Measurements from ENCODE around the gene SLC9C2.

SLC9C2 gene

GRCh38 chr1:173560285-173560880, 42.5 kb downstream of the SLC9C2 start:
- Mint-ChIP-seq H3K36me3 (no peaks in the 10 kb centered on the region), H3K4me1 (no peaks in the 10 kb centered on the region), H3K27ac (no peak overlapping the region), H3K4me3 (no peak overlapping the region), H3K9me3 (peaks cover 2% of the 10 kb centered on the region)
- ATAC-seq (no peak), DNase-seq (ENCODE audit: low spot score in 2 of 2) (no peak)

GRCh38 chr1:173555651-173556305, 47.1 kb downstream of the SLC9C2 start:
- Mint-ChIP-seq H3K27ac (peak overlapping the region; percentile 59), H3K4me3 (no peak overlapping the region), H3K4me1 (peaks cover 26% of the 10 kb centered on the region), H3K9me3 (no peaks in the 10 kb centered on the region), H3K36me3 (no peaks in the 10 kb centered on the region)
- DNase-seq (ENCODE audit: low spot score in 2 of 2) (no peak), ATAC-seq (no peak)

- no peak for DNase-seq (ENCODE audit: low spot score in 2 of 2)
- Mint-ChIP-seq H3K4me3 (no peak overlapping the region), H3K27ac (no peak overlapping the region), H3K36me3 (no peaks in the 10 kb centered on the region), H3K4me1 (peaks cover 30% of the 10 kb centered on the region), H3K9me3 (no peaks in the 10 kb centered on the region)
- no peak for ATAC-seq
These were observed 48.2 kb downstream of the SLC9C2 start for GRCh38 chr1:173554541-173555250.

- H3K4me3 Mint-ChIP-seq = no peak overlapping the region
- DNase-seq (ENCODE audit: low spot score in 2 of 2) (no peak), ATAC-seq (no peak)
- H3K36me3 Mint-ChIP-seq = no peaks in the 10 kb centered on the region
- H3K27ac Mint-ChIP-seq = no peak overlapping the region
- H3K9me3 Mint-ChIP-seq = no peaks in the 10 kb centered on the region
- peaks cover 30% of the 10 kb centered on the region for H3K4me1 Mint-ChIP-seq
These were observed 48.8 kb downstream of the SLC9C2 start for GRCh38 chr1:173554089-173554488.

GRCh38 chr1:173553312-173553711, 49.6 kb downstream of the SLC9C2 start:
- peaks cover 35% of the 10 kb centered on the region for H3K4me1 Mint-ChIP-seq

GRCh38 chr1:173551699-173552098, 51.2 kb downstream of the SLC9C2 start:
- H3K36me3 Mint-ChIP-seq = no peaks in the 10 kb centered on the region
- peak overlapping the region; percentile 51 for H3K4me3 Mint-ChIP-seq
- peak; percentile 64 for ATAC-seq
- H3K9me3 Mint-ChIP-seq = no peaks in the 10 kb centered on the region
- no peak for DNase-seq (ENCODE audit: low spot score in 2 of 2)
- H3K4me1 Mint-ChIP-seq = peaks cover 35% of the 10 kb centered on the region
- peak overlapping the region; percentile 65 for H3K27ac Mint-ChIP-seq

More at GRCh38 chr1:173553312-173553711, 49.6 kb downstream of the SLC9C2 start:
- ATAC-seq (no peak), DNase-seq (ENCODE audit: low spot score in 2 of 2) (no peak)
- H3K4me3 Mint-ChIP-seq = no peak overlapping the region
- H3K9me3 Mint-ChIP-seq = no peaks in the 10 kb centered on the region
- H3K36me3 Mint-ChIP-seq = no peaks in the 10 kb centered on the region
- no peak overlapping the region for H3K27ac Mint-ChIP-seq

- Mint-ChIP-seq H3K27ac (no peak overlapping the region), H3K4me3 (no peak overlapping the region), H3K4me1 (peaks cover 34% of the 10 kb centered on the region), H3K9me3 (no peaks in the 10 kb centered on the region), H3K36me3 (no peaks in the 10 kb centered on the region)
- DNase-seq (ENCODE audit: low spot score in 2 of 2) = no peak
- no peak for ATAC-seq
These were observed 53.1 kb downstream of the SLC9C2 start for GRCh38 chr1:173549813-173550212.

GRCh38 chr1:173545688-173546087, 57.2 kb downstream of the SLC9C2 start:
- H3K9me3 Mint-ChIP-seq = no peaks in the 10 kb centered on the region
- peaks cover 8% of the 10 kb centered on the region for H3K4me1 Mint-ChIP-seq
- no peak overlapping the region for H3K27ac Mint-ChIP-seq
- DNase-seq (ENCODE audit: low spot score in 2 of 2) = no peak
- no peak overlapping the region for H3K4me3 Mint-ChIP-seq
- ATAC-seq = no peak
- no peaks in the 10 kb centered on the region for H3K36me3 Mint-ChIP-seq

- Mint-ChIP-seq H3K9me3 (no peaks in the 10 kb centered on the region), H3K4me3 (no peak overlapping the region), H3K27ac (no peak overlapping the region), H3K4me1 (peaks cover 15% of the 10 kb centered on the region), H3K36me3 (no peaks in the 10 kb centered on the region)
- no peak for DNase-seq (ENCODE audit: low spot score in 2 of 2)
- ATAC-seq = no peak
These were observed 66.6 kb downstream of the SLC9C2 start for GRCh38 chr1:173536223-173536622.

- peak overlapping the region; percentile 14 for H3K27ac Mint-ChIP-seq
- DNase-seq (ENCODE audit: low spot score in 2 of 2) (no peak), ATAC-seq (no peak)
- no peaks in the 10 kb centered on the region for H3K9me3 Mint-ChIP-seq
- peaks cover 27% of the 10 kb centered on the region for H3K4me1 Mint-ChIP-seq
- H3K4me3 Mint-ChIP-seq = no peak overlapping the region
- H3K36me3 Mint-ChIP-seq = no peaks in the 10 kb centered on the region
These were observed 70.6 kb downstream of the SLC9C2 start for GRCh38 chr1:173532237-173532636.

- Mint-ChIP-seq H3K4me3 (no peak overlapping the region), H3K27ac (no peak overlapping the region), H3K9me3 (no peaks in the 10 kb centered on the region), H3K36me3 (no peaks in the 10 kb centered on the region), H3K4me1 (peaks cover 27% of the 10 kb centered on the region)
- ATAC-seq (no peak), DNase-seq (ENCODE audit: low spot score in 2 of 2) (no peak)
These were observed 71.8 kb downstream of the SLC9C2 start for GRCh38 chr1:173530795-173531693.

- H3K4me3 Mint-ChIP-seq = no peak overlapping the region
- H3K9me3 Mint-ChIP-seq = no peaks in the 10 kb centered on the region
- DNase-seq (ENCODE audit: low spot score in 2 of 2) = no peak
- no peaks in the 10 kb centered on the region for H3K36me3 Mint-ChIP-seq
- ATAC-seq = no peak
- peak overlapping the region; percentile 7 for H3K27ac Mint-ChIP-seq
- H3K4me1 Mint-ChIP-seq = peaks cover 27% of the 10 kb centered on the region
These were observed 73.8 kb downstream of the SLC9C2 start for GRCh38 chr1:173529106-173529505.

GRCh38 chr1:173527151-173527826, 75.6 kb downstream of the SLC9C2 start:
- Mint-ChIP-seq H3K4me3 (no peak overlapping the region), H3K36me3 (no peaks in the 10 kb centered on the region), H3K4me1 (peaks cover 18% of the 10 kb centered on the region), H3K9me3 (no peaks in the 10 kb centered on the region), H3K27ac (no peak overlapping the region)
- no peak for DNase-seq (ENCODE audit: low spot score in 2 of 2)
- ATAC-seq = no peak

- H3K9me3 Mint-ChIP-seq = no peaks in the 10 kb centered on the region
- H3K27ac Mint-ChIP-seq = no peak overlapping the region
- no peak overlapping the region for H3K4me3 Mint-ChIP-seq
- H3K4me1 Mint-ChIP-seq = peaks cover 12% of the 10 kb centered on the region
- DNase-seq (ENCODE audit: low spot score in 2 of 2) = no peak
- no peaks in the 10 kb centered on the region for H3K36me3 Mint-ChIP-seq
- no peak for ATAC-seq
These were observed 76.9 kb downstream of the SLC9C2 start for GRCh38 chr1:173525926-173526325.

- Mint-ChIP-seq H3K4me1 (peaks cover 3% of the 10 kb centered on the region), H3K4me3 (no peak overlapping the region), H3K36me3 (no peaks in the 10 kb centered on the region), H3K9me3 (no peaks in the 10 kb centered on the region), H3K27ac (no peak overlapping the region)
- ATAC-seq (no peak), DNase-seq (ENCODE audit: low spot score in 2 of 2) (no peak)
These were observed 79.5 kb downstream of the SLC9C2 start for GRCh38 chr1:173523329-173523728.

Measured in stimulated activated effector memory CD8-positive, alpha-beta T cell treated with anti-CD3 and anti-CD28 coated beads, Interleukin-12 subunit alpha, Interleukin-12 subunit beta, amount 100 ng/mL, for 72 hours (primary cell).